HepG2 (cell line): ENCODE data around the gene NSUN6. TPM values are rescaled to one million over a fixed set of nuclear protein-coding genes. Genes with fewer than 3 reads are reported as not detected.

Experiments used
- ATAC-seq: fragments of 200-7000 bp; cut with Tn5 transposase; 3 replicates; pipeline ENCODE4 v1.9.1; 2020; ENCODE audit warnings: mild to moderate bottlenecking, moderate library complexity
- BruUV-seq: library from RNA; stranded (reverse); fragments of 400-500 nt; replicated peaks from 2 replicates; lab custom pipeline; 2021; lab: Mats Ljungman, UMichigan
- CTCF ChIA-PET: fragments of 300-600 bp; formaldehyde crosslinking; extraction: SDS; loops from one replicate; lab custom pipeline; 2021; ENCODE audit warnings: low total read pairs, inconsistent platforms, low intra/inter-chr PET ratio; lab: Yijun Ruan, JAX
- POLR2A ChIA-PET: fragments of 350-600 bp; sonication (Branson Sonifier 250); formaldehyde crosslinking; loops from one replicate; lab custom pipeline; 2020; ENCODE audit warnings: antibody characterized with exemption, inconsistent platforms; lab: Yijun Ruan, JAX
- DNase-seq: peaks from one replicate; pipeline ENCODE4 v3.0.0-alpha.2; 2015; ENCODE audit warnings: low spot score
- FAIRE-seq: peaks from 3 replicates; lab custom pipeline; 2011; peaks lifted over from hg19 to GRCh38; lab: Jason Lieb, UNC
- H2AFZ ChIP-seq: one replicate; pipeline ENCODE4 v1.6.1; 2011; ENCODE audit warnings: low read length, inconsistent platforms
- H3K27ac ChIP-seq: fragments of 300-600 bp; 3 replicates; pipeline ENCODE4 v1.8.0; 2011; ENCODE audit warnings: mixed run types, mild to moderate bottlenecking, mixed read lengths, low read length, inconsistent platforms; ENCODE audit not compliant: insufficient read depth; ENCODE audit errors: extremely low read length
- H3K27me3 ChIP-seq, 2 experiments: fragments of 200-600 bp in 1 of 2; 2 replicates in 1 of 2; 3 replicates in 1 of 2; pipeline versions ENCODE4 v1.6.0 to v1.8.0; 2011; ENCODE audit warnings: low read length in 2 of 2, mild to moderate bottlenecking in 2 of 2, moderate library complexity in 2 of 2, inconsistent platforms in 1 of 2; ENCODE audit not compliant: insufficient read depth in 2 of 2, control insufficient read depth in 1 of 2
- H3K36me3 ChIP-seq, 2 experiments: fragments of 200-600 bp in 1 of 2; replicated peaks in 1 of 2; 2 replicates in 1 of 2; 3 replicates in 1 of 2; pipeline versions ENCODE4 v1.5.1 to v1.8.0; 2011; ENCODE audit warnings: low read length in 2 of 2, inconsistent platforms in 1 of 2; ENCODE audit not compliant: insufficient read depth in 2 of 2, control insufficient read depth in 1 of 2
- H3K4me1 ChIP-seq: 2 replicates; pipeline ENCODE4 v1.5.1; 2012; ENCODE audit warnings: low read length, inconsistent platforms; ENCODE audit not compliant: insufficient read depth
- H3K4me2 ChIP-seq: 2 replicates; pipeline ENCODE4 v1.6.0; 2011; ENCODE audit warnings: low read depth, low read length, inconsistent platforms
- H3K4me3 ChIP-seq, 3 experiments: fragments of 200-600 bp in 1 of 3; sonication (generic), shearing (Covaris generic) in 1 of 3; replicated peaks in 1 of 3; 2 replicates each; pipeline ENCODE4 v1.5.1; 2011 to 2016; ENCODE audit warnings: low read length in 3 of 3, inconsistent platforms in 2 of 3, low read depth in 2 of 3, mild to moderate bottlenecking in 2 of 3, control low read depth in 1 of 3, mixed read lengths in 1 of 3; ENCODE audit not compliant: insufficient read depth in 1 of 3
- H3K79me2 ChIP-seq: one replicate; pipeline ENCODE4 v1.6.1; 2011; ENCODE audit warnings: low read length, inconsistent platforms; ENCODE audit not compliant: insufficient read depth
- H3K9ac ChIP-seq: 2 replicates; pipeline ENCODE4 v1.6.0; 2011; ENCODE audit warnings: mild to moderate bottlenecking, low read depth, low read length, inconsistent platforms; ENCODE audit not compliant: insufficient read depth
- H3K9me3 ChIP-seq: 2 replicates; pipeline ENCODE4 v1.5.1; 2012; ENCODE audit warnings: mild to moderate bottlenecking, low read length
- H4K20me1 ChIP-seq: 2 replicates; pipeline ENCODE4 v1.6.0; 2011; ENCODE audit warnings: inconsistent platforms, mild to moderate bottlenecking, low read length, moderate library complexity; ENCODE audit not compliant: insufficient read depth
- BORCS8-MEF2B ChIP-seq: sonication (generic); formaldehyde crosslinking; IDR thresholded peaks from 2 replicates; pipeline ENCODE4 v1.8.0; 2022; ENCODE audit warnings: mild to moderate bottlenecking, missing genetic modification reagents
- GFI1 ChIP-seq: sonication (generic); formaldehyde crosslinking; IDR thresholded peaks from 2 replicates; pipeline ENCODE4 v1.5.0; 2020; ENCODE audit warnings: missing genetic modification reagents, mild to moderate bottlenecking, borderline replicate concordance
- NR3C1 ChIP-seq: sonication (generic); formaldehyde crosslinking; IDR thresholded peaks from 2 replicates; pipeline ENCODE4 v1.4.0; 2020; ENCODE audit warnings: missing genetic modification reagents
- RBM39 ChIP-seq: fragments of 200-400 bp; formaldehyde crosslinking; IDR thresholded peaks from one replicate; pipeline ENCODE4 v1.6.1; 2018; ENCODE audit warnings: antibody characterized with exemption, mild to moderate bottlenecking, low read depth, low read length; ENCODE audit not compliant: poor library complexity, severe bottlenecking
- SALL1 ChIP-seq: sonication (generic); formaldehyde crosslinking; IDR thresholded peaks from 2 replicates; pipeline ENCODE4 v1.8.0; 2022; ENCODE audit warnings: mild to moderate bottlenecking, missing genetic modification reagents
- SCMH1 ChIP-seq: sonication (generic); formaldehyde crosslinking; IDR thresholded peaks from 2 replicates; pipeline ENCODE4 v1.9.0; 2021; ENCODE audit warnings: missing genetic modification reagents, mild to moderate bottlenecking, borderline replicate concordance
- STAT5B ChIP-seq: sonication (generic); formaldehyde crosslinking; IDR thresholded peaks from 2 replicates; pipeline ENCODE4 v1.4.0; 2020; ENCODE audit warnings: missing genetic modification reagents
- ZBTB8A ChIP-seq: sonication (generic); formaldehyde crosslinking; IDR thresholded peaks from 2 replicates; pipeline ENCODE4 v1.4.0; 2020; ENCODE audit warnings: mild to moderate bottlenecking, low read depth, missing genetic modification reagents, borderline replicate concordance
- ZNF138 ChIP-seq: sonication (generic); formaldehyde crosslinking; IDR thresholded peaks from 2 replicates; pipeline ENCODE4 v1.5.0; 2020; ENCODE audit warnings: mild to moderate bottlenecking, low read depth, missing genetic modification reagents
- ZNF234 ChIP-seq: sonication (generic); formaldehyde crosslinking; conservative IDR thresholded peaks from 2 replicates; pipeline ENCODE4 v1.5.1; 2020; ENCODE audit warnings: mild to moderate bottlenecking, missing genetic modification reagents
- ZNF605 ChIP-seq: sonication (generic); formaldehyde crosslinking; IDR thresholded peaks from 2 replicates; pipeline ENCODE4 v1.8.0; 2022; ENCODE audit warnings: mild to moderate bottlenecking, missing genetic modification reagents
- WGBS: methylation state at CpG from one replicate; pipeline ENCODE4 v1.1.6; 2017; ENCODE audit warnings: low lambda C conversion rate; 5-methylcytosine and 5-hydroxymethylcytosine counted together
- in situ Hi-C: cut with HindIII; loops from 2 replicates; pipeline ENCODE4 v1.10.0; 2017; ENCODE audit warnings: low pct_unique_long_range_greater_than_20kb; ENCODE audit not compliant: extremely low pct_ligation_motif_present
- intact Hi-C: fragments of 100-400 bp; cut with micrococcal nuclease; formaldehyde crosslinking; loops from one replicate; pipeline ENCODE4 v1.10.0; 2022; ENCODE audit not compliant: unreplicated experiment
- polyA plus RNA-seq, 8 experiments: library from polyadenylated mRNA; depleted of rRNA in 3 of 8; stranded (reverse) in 7 of 8; unstranded in 1 of 8; fragments of >200 nt; fragmentation: Illumina TruSeq in 4 of 8; extraction: Trizol in 4 of 8; gene quantifications; 2 replicates each; pipeline versions ENCODE4 v1.2.1 to v1.2.3, GENCODE V29; 2011 to 2016; ENCODE audit warnings: low read depth in 4 of 8, missing spikeins in 1 of 8, mixed read lengths in 1 of 8; ENCODE audit not compliant: insufficient read depth in 1 of 8
- total RNA-seq, 5 experiments: library from RNA; depleted of rRNA; stranded (reverse); fragments of >200 nt; fragmentation: Illumina TruSeq; extraction: Trizol; gene quantifications; 2 replicates each; pipeline ENCODE4 v1.2.3, GENCODE V29; 2016; ENCODE audit warnings: low read depth in 1 of 5
- TF ChIP-seq, protein P1 (sequence below): sonication (generic); formaldehyde crosslinking; IDR thresholded peaks from 2 replicates; pipeline ENCODE4 v1.5.0; 2020; ENCODE audit warnings: missing genetic modification reagents
- TF ChIP-seq, protein P2 (sequence below): sonication (generic); formaldehyde crosslinking; IDR thresholded peaks from 2 replicates; pipeline ENCODE4 v1.5.1; 2020; ENCODE audit warnings: mild to moderate bottlenecking, missing genetic modification reagents, borderline replicate concordance
- TF ChIP-seq, protein P3 (sequence below): sonication (generic); formaldehyde crosslinking; IDR thresholded peaks from 2 replicates; pipeline ENCODE4 v1.4.0; 2020; ENCODE audit warnings: mild to moderate bottlenecking, missing genetic modification reagents
- TF ChIP-seq, protein P4 (sequence below): sonication (generic); formaldehyde crosslinking; IDR thresholded peaks from 2 replicates; pipeline ENCODE4 v1.4.0; 2020; ENCODE audit warnings: missing genetic modification reagents; ENCODE audit errors: not compliant biosample characterization
- TF ChIP-seq, protein P5 (sequence below): sonication (generic); formaldehyde crosslinking; IDR thresholded peaks from 2 replicates; pipeline ENCODE4 v1.8.1; 2023; ENCODE audit warnings: mild to moderate bottlenecking, missing genetic modification reagents, borderline replicate concordance

NSUN6 gene
- total and polyA plus RNA-seq, 2 of the 13 experiments (the other 11 are each of a cell fraction or from before 2014, with no cell fraction given) = 17.2 to 19.3 TPM

DNA sequence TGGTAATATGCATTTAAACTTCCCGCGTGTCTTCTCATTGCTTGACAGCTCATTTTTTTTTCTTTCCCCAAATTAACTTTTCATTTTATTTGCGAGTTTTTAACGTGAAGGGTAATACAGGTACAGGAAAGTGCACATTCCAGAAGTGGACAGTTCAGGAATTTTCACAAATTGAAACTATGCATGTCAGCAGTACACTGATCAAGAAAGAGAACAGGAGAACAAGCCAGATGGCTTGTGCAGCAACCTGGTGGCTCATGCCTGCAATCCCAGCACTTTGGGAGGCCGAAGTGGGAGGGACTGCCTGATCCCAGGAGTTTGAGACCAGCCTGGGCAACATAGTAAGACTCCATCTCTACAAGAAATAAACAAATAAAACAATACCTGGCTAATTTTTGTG is 36.3 kb upstream of the NSUN6 start:
- CTCF ChIA-PET = no interaction called here
- ATAC-seq (peak; percentile 29), FAIRE-seq (no peak)

More for the DNA sequence above, 36.3 kb upstream of the NSUN6 start:
- BruUV-seq = no TSS peak
- in situ Hi-C loops = loop anchor here (25.0 kb wide), 1 partner anchor 1100 kb away; no protein-coding TSS in a partner anchor
- Histone ChIP-seq H3K27ac (no peak overlapping the region), H2AFZ (no peak overlapping the region), H3K4me1 (peaks cover 11% of the 10 kb centered on the region), H3K4me3 (no peak overlapping the region), H3K9me3 (no peaks in the 10 kb centered on the region), H3K36me3 (no peaks in the 10 kb centered on the region), H3K79me2 (no peaks in the 10 kb centered on the region), H4K20me1 (no peaks in the 10 kb centered on the region), H3K9ac (no peak overlapping the region), H3K4me2 (peak overlapping the region; percentile 20; the same call in 1 of the 2 replicates), H3K27me3 (no peaks in the 10 kb centered on the region)
- TF ChIP-seq RBM39 = no peak
- TF ChIP-seq ZBTB8A (CRISPR knock-in tag) = no peak
- TF ChIP-seq NR3C1 (CRISPR knock-in tag) = no peak
- TF ChIP-seq STAT5B = no peak
- no peak for TF ChIP-seq ZNF605 (CRISPR knock-in tag)
- TF ChIP-seq ZNF234 (CRISPR knock-in tag) = no peak
- no peak for TF ChIP-seq GFI1
- no peak for TF ChIP-seq ZNF138 (CRISPR knock-in tag)
- TF ChIP-seq, protein P1, sequence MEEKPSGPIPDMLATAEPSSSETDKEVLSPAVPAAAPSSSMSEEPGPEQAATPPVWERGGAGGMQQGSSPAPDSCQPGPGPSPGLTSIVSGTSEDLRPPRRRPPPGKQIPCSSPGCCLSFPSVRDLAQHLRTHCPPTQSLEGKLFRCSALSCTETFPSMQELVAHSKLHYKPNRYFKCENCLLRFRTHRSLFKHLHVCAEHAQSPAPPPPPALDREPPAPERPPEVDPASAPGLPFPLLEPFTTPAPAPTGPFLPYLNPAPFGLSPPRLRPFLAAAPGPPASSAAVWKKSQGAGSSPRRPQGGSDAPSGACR (CRISPR knock-in tag) = no peak
- TF ChIP-seq, protein P2, sequence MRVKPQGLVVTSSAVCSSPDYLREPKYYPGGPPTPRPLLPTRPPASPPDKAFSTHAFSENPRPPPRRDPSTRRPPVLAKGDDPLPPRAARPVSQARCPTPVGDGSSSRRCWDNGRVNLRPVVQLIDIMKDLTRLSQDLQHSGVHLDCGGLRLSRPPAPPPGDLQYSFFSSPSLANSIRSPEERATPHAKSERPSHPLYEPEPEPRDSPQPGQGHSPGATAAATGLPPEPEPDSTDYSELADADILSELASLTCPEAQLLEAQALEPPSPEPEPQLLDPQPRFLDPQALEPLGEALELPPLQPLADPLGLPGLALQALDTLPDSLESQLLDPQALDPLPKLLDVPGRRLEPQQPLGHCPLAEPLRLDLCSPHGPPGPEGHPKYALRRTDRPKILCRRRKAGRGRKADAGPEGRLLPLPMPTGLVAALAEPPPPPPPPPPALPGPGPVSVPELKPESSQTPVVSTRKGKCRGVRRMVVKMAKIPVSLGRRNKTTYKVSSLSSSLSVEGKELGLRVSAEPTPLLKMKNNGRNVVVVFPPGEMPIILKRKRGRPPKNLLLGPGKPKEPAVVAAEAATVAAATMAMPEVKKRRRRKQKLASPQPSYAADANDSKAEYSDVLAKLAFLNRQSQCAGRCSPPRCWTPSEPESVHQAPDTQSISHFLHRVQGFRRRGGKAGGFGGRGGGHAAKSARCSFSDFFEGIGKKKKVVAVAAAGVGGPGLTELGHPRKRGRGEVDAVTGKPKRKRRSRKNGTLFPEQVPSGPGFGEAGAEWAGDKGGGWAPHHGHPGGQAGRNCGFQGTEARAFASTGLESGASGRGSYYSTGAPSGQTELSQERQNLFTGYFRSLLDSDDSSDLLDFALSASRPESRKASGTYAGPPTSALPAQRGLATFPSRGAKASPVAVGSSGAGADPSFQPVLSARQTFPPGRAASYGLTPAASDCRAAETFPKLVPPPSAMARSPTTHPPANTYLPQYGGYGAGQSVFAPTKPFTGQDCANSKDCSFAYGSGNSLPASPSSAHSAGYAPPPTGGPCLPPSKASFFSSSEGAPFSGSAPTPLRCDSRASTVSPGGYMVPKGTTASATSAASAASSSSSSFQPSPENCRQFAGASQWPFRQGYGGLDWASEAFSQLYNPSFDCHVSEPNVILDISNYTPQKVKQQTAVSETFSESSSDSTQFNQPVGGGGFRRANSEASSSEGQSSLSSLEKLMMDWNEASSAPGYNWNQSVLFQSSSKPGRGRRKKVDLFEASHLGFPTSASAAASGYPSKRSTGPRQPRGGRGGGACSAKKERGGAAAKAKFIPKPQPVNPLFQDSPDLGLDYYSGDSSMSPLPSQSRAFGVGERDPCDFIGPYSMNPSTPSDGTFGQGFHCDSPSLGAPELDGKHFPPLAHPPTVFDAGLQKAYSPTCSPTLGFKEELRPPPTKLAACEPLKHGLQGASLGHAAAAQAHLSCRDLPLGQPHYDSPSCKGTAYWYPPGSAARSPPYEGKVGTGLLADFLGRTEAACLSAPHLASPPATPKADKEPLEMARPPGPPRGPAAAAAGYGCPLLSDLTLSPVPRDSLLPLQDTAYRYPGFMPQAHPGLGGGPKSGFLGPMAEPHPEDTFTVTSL = no peak
- no peak for TF ChIP-seq SALL1
- TF ChIP-seq SCMH1 (CRISPR knock-in tag) = no peak
- TF ChIP-seq, protein P3, sequence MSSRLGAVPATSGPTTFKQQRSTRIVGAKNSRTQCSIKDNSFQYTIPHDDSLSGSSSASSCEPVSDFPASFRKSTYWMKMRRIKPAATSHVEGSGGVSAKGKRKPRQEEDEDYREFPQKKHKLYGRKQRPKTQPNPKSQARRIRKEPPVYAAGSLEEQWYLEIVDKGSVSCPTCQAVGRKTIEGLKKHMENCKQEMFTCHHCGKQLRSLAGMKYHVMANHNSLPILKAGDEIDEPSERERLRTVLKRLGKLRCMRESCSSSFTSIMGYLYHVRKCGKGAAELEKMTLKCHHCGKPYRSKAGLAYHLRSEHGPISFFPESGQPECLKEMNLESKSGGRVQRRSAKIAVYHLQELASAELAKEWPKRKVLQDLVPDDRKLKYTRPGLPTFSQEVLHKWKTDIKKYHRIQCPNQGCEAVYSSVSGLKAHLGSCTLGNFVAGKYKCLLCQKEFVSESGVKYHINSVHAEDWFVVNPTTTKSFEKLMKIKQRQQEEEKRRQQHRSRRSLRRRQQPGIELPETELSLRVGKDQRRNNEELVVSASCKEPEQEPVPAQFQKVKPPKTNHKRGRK = no peak
- TF ChIP-seq BORCS8-MEF2B (CRISPR knock-in tag) = no peak
- TF ChIP-seq, protein P4, sequence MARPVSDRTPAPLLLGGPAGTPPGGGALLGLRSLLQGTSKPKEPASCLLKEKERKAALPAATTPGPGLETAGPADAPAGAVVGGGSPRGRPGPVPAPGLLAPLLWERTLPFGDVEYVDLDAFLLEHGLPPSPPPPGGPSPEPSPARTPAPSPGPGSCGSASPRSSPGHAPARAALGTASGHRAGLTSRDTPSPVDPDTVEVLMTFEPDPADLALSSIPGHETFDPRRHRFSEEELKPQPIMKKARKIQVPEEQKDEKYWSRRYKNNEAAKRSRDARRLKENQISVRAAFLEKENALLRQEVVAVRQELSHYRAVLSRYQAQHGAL (CRISPR knock-in tag) = no peak
- TF ChIP-seq, protein P5, sequence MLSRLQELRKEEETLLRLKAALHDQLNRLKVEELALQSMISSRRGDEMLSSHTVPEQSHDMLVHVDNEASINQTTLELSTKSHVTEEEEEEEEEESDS (CRISPR knock-in tag) = no peak
- no peak for DNase-seq
- WGBS = 28% methylated on average over 5 of the region's 5 CpGs
- POLR2A ChIA-PET = no interaction called here
- intact Hi-C loops = no loop called here
